Measurements from ENCODE around the gene RPL38.

DNA sequence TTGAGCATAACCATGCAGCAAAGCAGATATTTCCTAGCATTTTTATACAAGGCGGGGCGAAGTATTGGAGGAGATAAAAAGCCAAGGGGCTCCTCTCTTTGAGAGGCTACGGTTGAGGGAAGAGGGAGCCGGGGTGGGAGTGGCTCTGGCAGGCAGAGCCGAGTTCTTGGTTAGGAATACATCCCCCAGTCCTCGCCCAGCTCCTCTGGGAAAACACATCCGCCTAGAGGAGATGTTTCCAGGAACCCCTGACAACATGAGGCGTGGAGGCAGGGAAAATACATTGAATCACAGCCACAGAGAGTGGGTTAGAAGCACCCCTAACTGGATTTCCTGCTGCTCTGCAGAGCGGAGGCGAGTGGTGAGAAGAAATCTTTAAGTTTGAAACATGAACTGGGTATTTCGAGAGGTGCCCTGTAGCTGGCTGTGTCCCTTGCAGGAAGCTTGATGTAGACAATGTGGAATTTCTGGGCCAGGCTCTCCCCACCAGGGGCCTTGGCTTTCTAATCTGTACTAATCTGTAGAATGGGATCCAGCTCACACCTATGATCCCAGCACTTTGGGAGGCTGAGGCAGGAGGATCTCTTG lies 37.2 kb downstream of the RPL38 start:
- TF ChIP-seq CTCF (conservative IDR thresholded peaks at IDR 0.05; ENCODE audit: low read depth in 2 of 2) (no peak), REST (IDR thresholded peaks at IDR 0.05; ENCODE audit: unreplicated experiment) (no peak), EZH2phosphoT487 (IDR thresholded peaks at IDR 0.05; ENCODE audit: unreplicated experiment) (no peak)

All from GM23338 (cell line).